ENCODE results near the gene TEX11.

The TEX11 gene

GRCh38 chrX:70636218-70636617 is 272.3 kb downstream of the TEX11 start:
- H3K9me3 ChIP-seq (ENCODE audit: control insufficient read depth, insufficient read depth, low read depth, low read length) = no peaks in the 10 kb centered on the region
- H3K36me3 ChIP-seq (ENCODE audit: control insufficient read depth in 2 of 2, insufficient read depth in 1 of 2, low read length in 2 of 2) = no peaks in the 10 kb centered on the region
- no peak overlapping the region for H3K4me3 ChIP-seq (ENCODE audit: low read depth, low read length)
- POLR2A ChIA-PET = no interaction called here
- no peak for TF ChIP-seq ZNF521 (tag by site-specific recombination; IDR thresholded peaks at IDR 0.05)
- no peak for TF ChIP-seq ZNF157 (tag by site-specific recombination; IDR thresholded peaks at IDR 0.05)
- no peak for TF ChIP-seq ZNF645 (tag by site-specific recombination; IDR thresholded peaks at IDR 0.05)
- no peak for TF ChIP-seq ZBTB11 (tag by site-specific recombination; conservative IDR thresholded peaks at IDR 0.05; ENCODE audit: low read depth)
- TF ChIP-seq ZBTB44 (tag by site-specific recombination; IDR thresholded peaks at IDR 0.05) = no peak
- no peak for TF ChIP-seq ZNF837 (tag by site-specific recombination; IDR thresholded peaks at IDR 0.05)
- no peak for TF ChIP-seq ZNF140 (tag by site-specific recombination; IDR thresholded peaks at IDR 0.05)
- TF ChIP-seq ZNF211 (tag by site-specific recombination; IDR thresholded peaks at IDR 0.05; ENCODE audit: low read depth) = no peak
- TF ChIP-seq GLI2 (tag by site-specific recombination; IDR thresholded peaks at IDR 0.05; ENCODE audit: borderline replicate concordance, low read depth) = no peak
- no peak for TF ChIP-seq ZBTB1 (tag by site-specific recombination; IDR thresholded peaks at IDR 0.05)
- H3K27ac ChIP-seq (ENCODE audit: extremely low read depth, low read depth, low read length) = no peak overlapping the region
- CTCF ChIA-PET = interaction anchor here (0.9 kb wide), 1 partner anchor 13 kb away, joined by 3 read pairs; no protein-coding TSS in a partner anchor
- H3K4me1 ChIP-seq (ENCODE audit: control insufficient read depth, insufficient read depth, low read length) = no peaks in the 10 kb centered on the region

- H3K36me3 ChIP-seq (ENCODE audit: control insufficient read depth in 2 of 2, insufficient read depth in 1 of 2, low read length in 2 of 2) = no peaks in the 10 kb centered on the region
- no peak overlapping the region for H3K27ac ChIP-seq (ENCODE audit: extremely low read depth, low read depth, low read length)
- H3K4me3 ChIP-seq (ENCODE audit: low read depth, low read length) = no peak overlapping the region
- no peaks in the 10 kb centered on the region for H3K4me1 ChIP-seq (ENCODE audit: control insufficient read depth, insufficient read depth, low read length)
- ChIA-PET POLR2A (interaction anchor here (0.6 kb wide), 1 partner anchor 182 kb away, joined by 3 read pairs; no protein-coding TSS in a partner anchor), CTCF (interaction anchor here (0.9 kb wide), 1 partner anchor 14 kb away, joined by 3 read pairs; no protein-coding TSS in a partner anchor)
- H3K9me3 ChIP-seq (ENCODE audit: control insufficient read depth, insufficient read depth, low read depth, low read length) = no peaks in the 10 kb centered on the region
- TF ChIP-seq ZNF266 (tag by site-specific recombination; IDR thresholded peaks at IDR 0.05; ENCODE audit: low read depth) (no peak), ZNF837 (tag by site-specific recombination; IDR thresholded peaks at IDR 0.05) (no peak), ZNF311 (tag by site-specific recombination; IDR thresholded peaks at IDR 0.05; ENCODE audit: borderline replicate concordance) (no peak), TRIM28 (IDR thresholded peaks at IDR 0.05; ENCODE audit: borderline replicate concordance, low read length) (no peak), ZNF354C (tag by site-specific recombination; IDR thresholded peaks at IDR 0.05; ENCODE audit: borderline replicate concordance, low read depth) (no peak), PATZ1 (tag by site-specific recombination; IDR thresholded peaks at IDR 0.05) (no peak), ZNF26 (tag by site-specific recombination; IDR thresholded peaks at IDR 0.05) (no peak), ZNF639 (tag by site-specific recombination; IDR thresholded peaks at IDR 0.05) (no peak), PRDM6 (tag by site-specific recombination; IDR thresholded peaks at IDR 0.05) (no peak), ZNF704 (tag by site-specific recombination; IDR thresholded peaks at IDR 0.05) (no peak), ZNF776 (tag by site-specific recombination; IDR thresholded peaks at IDR 0.05; ENCODE audit: borderline replicate concordance) (no peak)
These were observed 272.8 kb downstream of the TEX11 start for GRCh38 chrX:70635669-70636068.
